Endothelial cell of umbilical vein (primary cell): ENCODE measurements around the gene TTLL5.

ENCODE experiments used
- CTCF ChIP-seq, 2 donors: IDR thresholded peaks; 1 replicate in 1 of 2; 2 replicates in 1 of 2; pipeline ENCODE4 v1.5.1; 2011; ENCODE audit warnings: low read length in 2 of 2, mild to moderate bottlenecking in 2 of 2, moderate library complexity in 2 of 2, control low read depth in 1 of 2, inconsistent platforms in 1 of 2, low read depth in 1 of 2; ENCODE audit not compliant: insufficient read depth in 1 of 2; ENCODE audit errors: extremely low read depth in 1 of 2
- EZH2 ChIP-seq: IDR thresholded peaks from 2 replicates; pipeline ENCODE4 v1.6.1; 2012; ENCODE audit warnings: borderline replicate concordance, low read depth, mild to moderate bottlenecking, moderate library complexity, low read length, inconsistent platforms; ENCODE audit not compliant: severe bottlenecking
- MAX ChIP-seq: IDR thresholded peaks from 2 replicates; pipeline ENCODE4 v1.6.1; 2011; ENCODE audit not compliant: insufficient read depth, insufficient read length
- MYC ChIP-seq: IDR thresholded peaks from one replicate; pipeline ENCODE4 v1.6.1; 2011; ENCODE audit warnings: mild to moderate bottlenecking, low read depth, low read length
- POLR2A ChIP-seq: IDR thresholded peaks from 2 replicates; pipeline ENCODE4 v1.6.1; 2012; ENCODE audit warnings: low read depth, mild to moderate bottlenecking, control low read depth, low read length
- POLR2AphosphoS5 ChIP-seq: IDR thresholded peaks from 2 replicates; pipeline ENCODE4 v1.6.1; 2012; ENCODE audit warnings: low read depth, mild to moderate bottlenecking, control low read depth, low read length, moderate library complexity; ENCODE audit not compliant: insufficient read depth

GRCh38 chr14:75725481-75725880 is 64.4 kb downstream of the TTLL5 start:
- TF ChIP-seq CTCF (IDR thresholded peaks at IDR 0.05; ENCODE audit: extremely low read depth in 1 of 2, insufficient read depth in 1 of 2, low read depth in 1 of 2, low read length in 2 of 2) (no peak), EZH2 (no peak), POLR2A (no peak), POLR2AphosphoS5 (no peak), MYC (no peak), MAX (no peak)
